MCF 10A (cell line): ENCODE data around the gene APOBEC3G. TPM values are rescaled to one million over a fixed set of nuclear protein-coding genes. Genes with fewer than 3 reads are reported as not detected.

Experiments
- BruUV-seq: library from RNA; stranded (reverse); fragments of 400-500 nt; replicated peaks from 2 replicates; lab custom pipeline; 2021; lab: Mats Ljungman, UMichigan
- CTCF ChIA-PET: fragments of 300-600 bp; sonication (Branson Sonifier 250); formaldehyde crosslinking; extraction: SDS; loops from one replicate; lab custom pipeline; 2021; ENCODE audit warnings: antibody characterized with exemption, inconsistent platforms; lab: Yijun Ruan, JAX
- POLR2A ChIA-PET: fragments of 300-600, 350-650 bp; sonication (Branson Sonifier 250); formaldehyde crosslinking; extraction: SDS; loops from one replicate; lab custom pipeline; 2020; ENCODE audit warnings: antibody characterized with exemption, inconsistent platforms; lab: Yijun Ruan, JAX
- DNase-seq: peaks from one replicate; pipeline ENCODE4 v3.0.0-alpha.2; 2018; ENCODE audit not compliant: unreplicated experiment
- H3K27ac Mint-ChIP-seq: one replicate; pipeline ENCODE4 v1.8.0; 2022; ENCODE audit warnings: mild to moderate bottlenecking, low read depth, mixed read lengths; ENCODE audit not compliant: unreplicated experiment
- H3K27me3 Mint-ChIP-seq: one replicate; pipeline ENCODE4 v1.8.0; 2022; ENCODE audit warnings: mixed read lengths; ENCODE audit not compliant: insufficient read depth, unreplicated experiment
- H3K36me3 Mint-ChIP-seq: one replicate; pipeline ENCODE4 v1.8.0; 2022; ENCODE audit warnings: mild to moderate bottlenecking, moderate library complexity, mixed read lengths; ENCODE audit not compliant: insufficient read depth, unreplicated experiment
- H3K4me1 Mint-ChIP-seq: one replicate; pipeline ENCODE4 v1.8.0; 2022; ENCODE audit warnings: mixed read lengths; ENCODE audit not compliant: insufficient read depth, unreplicated experiment
- H3K4me3 Mint-ChIP-seq: one replicate; pipeline ENCODE4 v1.8.0; 2022; ENCODE audit warnings: mild to moderate bottlenecking, moderate library complexity, mixed read lengths; ENCODE audit not compliant: unreplicated experiment
- H3K9me3 Mint-ChIP-seq: one replicate; pipeline ENCODE4 v1.8.0; 2022; ENCODE audit warnings: mixed read lengths; ENCODE audit not compliant: unreplicated experiment
- CTCF ChIP-seq: fragments of 200-600 bp; IDR thresholded peaks from one replicate; pipeline ENCODE4 v1.8.0; 2022; ENCODE audit warnings: antibody characterized with exemption, mild to moderate bottlenecking; ENCODE audit not compliant: unreplicated experiment
- intact Hi-C: fragments of 100-400 bp; cut with micrococcal nuclease; formaldehyde crosslinking; loops from 2 replicates; pipeline ENCODE4 v1.14.1; 2022
- total RNA-seq: library from RNA; stranded (reverse); gene quantifications from 2 replicates; pipeline ENCODE4 v1.2.3, GENCODE V29; 2022

The APOBEC3G gene
- total RNA-seq, 1 experiment from 2014 or later = 0.49 TPM

GRCh38 chr22:39110631-39111561, 33.8 kb downstream of the APOBEC3G start:
- TF ChIP-seq CTCF = no peak
- no peaks in the 10 kb centered on the region for H3K27me3 Mint-ChIP-seq
- no peaks in the 10 kb centered on the region for H3K36me3 Mint-ChIP-seq
- H3K27ac Mint-ChIP-seq = no peak overlapping the region
- BruUV-seq = no TSS peak
- H3K4me3 Mint-ChIP-seq = no peak overlapping the region
- peak; percentile 69 for DNase-seq
- no peaks in the 10 kb centered on the region for H3K9me3 Mint-ChIP-seq
- peaks cover 9% of the 10 kb centered on the region for H3K4me1 Mint-ChIP-seq
- POLR2A ChIA-PET = interaction anchor here (0.7 to 1.4 kb wide), 3 partner anchors 12 to 386 kb away, joined by 3 to 4 read pairs (median 3); partner anchors contain the start of gene APOBEC3H
- CTCF ChIA-PET = no interaction called here
- intact Hi-C loops = no loop called here

GRCh38 chr22:39114112-39114511, 37.0 kb downstream of the APOBEC3G start:
- Mint-ChIP-seq H3K9me3 (no peaks in the 10 kb centered on the region), H3K27ac (no peak overlapping the region), H3K4me3 (no peak overlapping the region), H3K36me3 (no peaks in the 10 kb centered on the region), H3K27me3 (no peaks in the 10 kb centered on the region), H3K4me1 (peaks cover 9% of the 10 kb centered on the region)
- TF ChIP-seq CTCF = no peak
- intact Hi-C loops = no loop called here
- ChIA-PET CTCF (interaction anchor here (0.7 to 1.5 kb wide), 3 partner anchors 22 to 244 kb away, joined by 3 to 6 read pairs (median 4); no protein-coding TSS in a partner anchor), POLR2A (interaction anchor here (0.6 to 0.8 kb wide), 2 partner anchors 39 to 963 kb away, joined by 3 read pairs; no protein-coding TSS in a partner anchor)
- DNase-seq = no peak
- BruUV-seq = no TSS peak

- no peak overlapping the region for H3K27ac Mint-ChIP-seq
- no peak for DNase-seq
- H3K4me1 Mint-ChIP-seq = peaks cover 8% of the 10 kb centered on the region
- no peaks in the 10 kb centered on the region for H3K36me3 Mint-ChIP-seq
- POLR2A ChIA-PET = interaction anchor here (1.0 kb wide), 1 partner anchor 37 kb away, joined by 3 read pairs; no protein-coding TSS in a partner anchor
- no peak for TF ChIP-seq CTCF
- no peak overlapping the region for H3K4me3 Mint-ChIP-seq
- intact Hi-C loops = no loop called here
- no peaks in the 10 kb centered on the region for H3K27me3 Mint-ChIP-seq
- BruUV-seq = no TSS peak
- CTCF ChIA-PET = interaction anchor here (1.2 kb wide), 1 partner anchor 245 kb away, joined by 4 read pairs; no protein-coding TSS in a partner anchor
- H3K9me3 Mint-ChIP-seq = no peaks in the 10 kb centered on the region
These were observed 38.5 kb downstream of the APOBEC3G start for GRCh38 chr22:39115570-39115969.

GRCh38 chr22:39115977-39116621, 39.0 kb downstream of the APOBEC3G start:
- H3K27ac Mint-ChIP-seq = no peak overlapping the region
- POLR2A ChIA-PET = interaction anchor here (1.0 kb wide), 1 partner anchor 36 kb away, joined by 3 read pairs; no protein-coding TSS in a partner anchor
- CTCF ChIA-PET = interaction anchor here (1.2 kb wide), 1 partner anchor 246 kb away, joined by 4 read pairs; no protein-coding TSS in a partner anchor
- H3K4me3 Mint-ChIP-seq = no peak overlapping the region
- no peaks in the 10 kb centered on the region for H3K36me3 Mint-ChIP-seq
- no peak for TF ChIP-seq CTCF
- H3K9me3 Mint-ChIP-seq = no peaks in the 10 kb centered on the region
- H3K27me3 Mint-ChIP-seq = no peaks in the 10 kb centered on the region
- intact Hi-C loops = no loop called here
- peaks cover 3% of the 10 kb centered on the region for H3K4me1 Mint-ChIP-seq
- no peak for DNase-seq
- BruUV-seq = no TSS peak
